Choroid plexus epithelial cell (primary cell): ENCODE measurements around the gene KLF15.

Experiments used
- DNase-seq: peaks from one replicate; pipeline ENCODE4 v3.0.0-alpha.2; 2010; ENCODE audit warnings: low read depth
- H3K4me3 ChIP-seq: 2 replicates; pipeline ENCODE4 v1.5.1; 2011; ENCODE audit warnings: low read depth, mild to moderate bottlenecking, control low read depth, low read length, moderate library complexity
- TF ChIP-seq, protein P1 (sequence below): conservative IDR thresholded peaks from 2 replicates; pipeline ENCODE4 v1.5.1; 2011; ENCODE audit warnings: low read depth, mild to moderate bottlenecking, control low read depth, inconsistent platforms, low read length, moderate library complexity

KLF15 gene

DNA sequence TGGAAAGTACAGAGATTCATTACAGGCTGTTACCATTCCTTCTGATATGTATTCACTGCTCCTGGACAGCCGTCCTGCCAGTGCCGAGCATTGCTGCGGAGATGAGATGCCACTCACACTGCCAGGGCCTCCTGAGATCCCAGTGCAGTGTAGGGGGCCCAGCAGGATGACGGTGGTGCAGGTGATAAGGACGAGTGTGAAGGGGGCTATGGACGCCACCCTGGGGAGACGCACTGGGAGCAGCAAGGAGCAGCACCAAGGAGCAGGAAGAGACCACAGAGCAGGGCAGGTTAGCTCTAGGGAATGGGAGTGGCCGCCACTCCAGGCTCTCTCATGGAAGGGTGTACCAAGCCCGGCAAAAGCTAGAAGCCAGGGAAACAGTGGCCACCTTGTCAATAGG, 4.0 kb upstream of the KLF15 start:
- TF ChIP-seq, protein P1, sequence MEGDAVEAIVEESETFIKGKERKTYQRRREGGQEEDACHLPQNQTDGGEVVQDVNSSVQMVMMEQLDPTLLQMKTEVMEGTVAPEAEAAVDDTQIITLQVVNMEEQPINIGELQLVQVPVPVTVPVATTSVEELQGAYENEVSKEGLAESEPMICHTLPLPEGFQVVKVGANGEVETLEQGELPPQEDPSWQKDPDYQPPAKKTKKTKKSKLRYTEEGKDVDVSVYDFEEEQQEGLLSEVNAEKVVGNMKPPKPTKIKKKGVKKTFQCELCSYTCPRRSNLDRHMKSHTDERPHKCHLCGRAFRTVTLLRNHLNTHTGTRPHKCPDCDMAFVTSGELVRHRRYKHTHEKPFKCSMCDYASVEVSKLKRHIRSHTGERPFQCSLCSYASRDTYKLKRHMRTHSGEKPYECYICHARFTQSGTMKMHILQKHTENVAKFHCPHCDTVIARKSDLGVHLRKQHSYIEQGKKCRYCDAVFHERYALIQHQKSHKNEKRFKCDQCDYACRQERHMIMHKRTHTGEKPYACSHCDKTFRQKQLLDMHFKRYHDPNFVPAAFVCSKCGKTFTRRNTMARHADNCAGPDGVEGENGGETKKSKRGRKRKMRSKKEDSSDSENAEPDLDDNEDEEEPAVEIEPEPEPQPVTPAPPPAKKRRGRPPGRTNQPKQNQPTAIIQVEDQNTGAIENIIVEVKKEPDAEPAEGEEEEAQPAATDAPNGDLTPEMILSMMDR: no peak
- DNase-seq: no peak
- no peak overlapping the region for H3K4me3 ChIP-seq

DNA sequence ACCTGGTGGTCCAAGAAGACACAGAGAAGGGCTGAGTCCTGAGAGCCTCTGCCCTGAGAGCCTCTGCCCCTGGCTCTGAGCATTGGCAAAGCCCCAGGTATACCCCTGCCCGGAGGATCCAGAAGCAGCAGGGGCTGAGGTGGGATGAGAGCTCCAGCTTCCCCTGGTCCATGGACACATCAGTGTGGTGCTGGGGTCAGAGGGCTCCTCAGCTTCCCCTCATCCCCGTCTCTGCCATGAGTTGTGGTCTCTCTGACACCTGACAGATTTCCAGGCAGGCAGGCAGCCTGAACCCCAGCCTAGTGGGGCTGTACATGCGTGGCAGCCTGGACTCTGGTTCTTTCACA, 3.5 kb upstream of the KLF15 start:
- H3K4me3 ChIP-seq: no peak overlapping the region
- no peak for DNase-seq
- TF ChIP-seq, protein P1: no peak

DNA sequence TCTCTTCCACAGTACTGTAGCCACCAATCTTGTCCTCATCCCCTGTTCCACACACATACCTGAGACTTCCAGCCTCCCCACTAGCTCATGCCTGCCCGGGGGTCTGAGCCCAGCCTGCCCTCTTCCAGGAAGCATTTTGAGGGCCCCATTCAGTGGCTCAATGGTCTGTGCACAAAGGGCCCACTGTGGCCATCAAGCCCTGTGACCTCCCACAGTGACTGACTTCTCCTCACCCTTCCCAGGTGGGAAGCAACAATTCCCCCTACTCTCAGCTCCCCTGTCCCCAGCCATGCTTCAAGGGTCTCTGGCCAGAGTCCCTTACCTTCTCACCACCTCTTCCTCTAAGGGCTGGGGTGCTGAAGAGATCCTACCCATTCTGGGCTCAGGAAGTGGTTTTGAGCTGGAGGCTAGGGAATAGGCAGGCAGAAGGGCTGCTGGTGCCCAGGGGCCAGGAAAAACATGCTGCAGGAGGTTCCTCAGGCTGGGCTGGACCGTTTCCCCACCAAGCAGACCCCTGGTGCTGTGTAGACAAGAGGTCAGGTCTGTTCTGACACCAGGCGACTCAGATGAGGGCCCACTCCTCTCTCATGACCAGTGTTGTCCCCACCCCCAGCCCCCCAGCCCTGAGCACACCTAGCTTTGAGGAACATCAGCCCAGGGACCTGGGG, 3.0 kb upstream of the KLF15 start:
- TF ChIP-seq, protein P1: no peak
- DNase-seq: no peak
- no peak overlapping the region for H3K4me3 ChIP-seq

DNA sequence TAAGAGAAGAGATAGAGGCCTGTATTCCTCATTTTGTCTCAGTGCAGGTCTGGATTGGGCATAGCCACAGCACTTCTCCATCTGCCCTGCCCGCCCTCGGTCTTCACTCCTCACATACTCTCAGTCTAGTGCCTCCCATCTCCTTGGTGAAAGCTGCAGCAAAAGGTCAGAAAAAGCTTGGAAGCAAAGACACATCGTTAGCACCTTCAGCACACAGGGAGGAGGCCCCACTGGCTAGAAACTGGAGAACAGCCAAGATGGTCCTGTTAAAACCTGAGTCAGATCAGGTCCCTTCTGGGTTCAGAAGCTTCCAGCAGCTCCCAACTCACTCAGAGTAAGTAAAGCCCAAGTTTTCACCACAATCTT, 1.6 kb upstream of the KLF15 start:
- TF ChIP-seq, protein P1: no peak

DNA sequence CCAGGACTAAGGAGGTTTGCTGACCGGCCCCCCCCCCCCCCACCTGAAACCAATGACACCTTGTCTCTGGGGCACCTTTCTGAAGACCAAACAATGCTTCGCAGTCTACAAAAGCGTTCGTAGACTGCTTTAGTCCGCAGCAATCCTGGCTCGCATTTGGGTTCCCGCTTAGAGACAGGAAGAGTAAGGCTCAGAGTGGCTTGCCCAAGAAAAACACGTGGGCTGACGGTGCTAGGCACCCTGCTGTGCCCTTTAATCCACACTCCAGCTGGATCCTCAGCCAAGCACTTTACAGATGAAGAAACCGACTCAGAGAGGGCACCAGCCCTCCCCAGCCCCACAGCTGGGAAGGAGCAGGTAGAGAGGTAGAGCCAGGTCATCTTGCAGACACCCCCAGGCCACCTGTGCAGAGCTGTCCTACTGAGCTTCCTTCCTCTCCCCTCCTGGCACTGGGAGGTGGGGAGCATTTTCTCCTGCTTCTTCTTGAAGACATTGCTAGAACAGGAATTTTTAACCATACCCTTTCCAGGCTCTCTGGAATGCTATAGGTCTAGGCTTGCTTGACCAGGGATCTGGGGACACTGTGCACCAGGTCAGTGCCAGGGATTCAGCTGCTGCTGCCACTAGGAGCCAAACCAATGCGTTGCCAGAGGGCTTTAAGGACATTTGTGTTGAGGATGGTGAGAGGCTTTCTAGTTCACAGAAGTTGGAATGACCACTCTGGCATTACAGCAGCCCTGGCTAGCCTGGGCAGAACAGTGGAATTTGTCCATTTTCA, 1.0 kb upstream of the KLF15 start:
- DNase-seq: peak; percentile 85
- peak overlapping the region; percentile 62 for H3K4me3 ChIP-seq
- TF ChIP-seq, protein P1: no peak

More for the DNA sequence above, 1.6 kb upstream of the KLF15 start:
- H3K4me3 ChIP-seq: no peak overlapping the region
- no peak for DNase-seq

DNA sequence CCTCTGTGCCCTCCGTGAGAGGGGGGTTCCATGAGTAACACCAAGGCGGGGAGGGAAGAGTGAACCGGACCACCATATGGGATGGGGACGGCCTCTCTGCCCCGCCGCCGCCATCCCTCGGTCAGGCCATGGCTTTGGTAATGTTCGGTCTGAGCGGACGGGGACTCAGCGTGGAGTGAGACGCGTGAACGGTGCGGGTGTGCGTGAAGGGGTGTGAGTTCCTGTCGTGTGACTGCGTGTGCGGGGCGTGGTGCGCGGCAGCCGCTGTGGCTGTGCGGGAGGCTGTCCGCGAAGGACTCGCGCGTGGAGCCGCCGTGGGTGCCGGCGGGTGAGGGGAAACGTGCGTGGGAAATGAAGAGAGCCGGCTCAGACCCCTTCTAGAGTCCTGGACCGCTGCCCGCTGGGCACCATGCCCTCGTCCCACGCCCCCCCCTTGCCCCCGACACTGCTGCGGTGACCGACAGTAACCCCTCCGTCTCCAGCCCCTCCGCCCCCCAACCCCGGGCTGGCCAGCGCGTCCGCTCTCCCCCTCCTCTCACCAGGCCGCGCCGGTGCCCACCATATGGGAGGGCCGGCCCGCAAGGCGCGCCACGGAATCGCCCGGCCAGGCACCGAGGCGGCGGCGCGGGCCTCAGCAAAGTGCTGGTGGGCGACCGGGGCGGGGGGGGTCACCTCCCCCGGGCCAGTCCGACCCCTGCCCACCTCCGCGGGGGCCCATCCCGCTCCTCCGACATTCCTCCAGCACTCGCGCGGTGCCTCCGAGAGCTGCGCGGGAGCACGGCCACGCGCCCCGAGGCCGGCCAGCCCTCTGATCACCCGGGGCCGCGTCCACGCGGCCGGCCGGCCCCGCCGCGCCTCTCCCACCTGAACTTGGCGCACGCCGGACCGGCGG, 589 bp downstream of the KLF15 start:
- peak overlapping the region; percentile 69 for H3K4me3 ChIP-seq
- TF ChIP-seq, protein P1: no peak
- DNase-seq: peak; percentile 23
